ENCODE measurements around the gene RNU4-1.
A peak's percentile ranks its signal among the peaks of the same experiment; 100 is the strongest.

RNU4-1 gene

GRCh38 chr12:120265473-120266179 lies 27.4 kb downstream of the RNU4-1 start, which contains the start of gene PXN:
PXN (minus strand) TSS chr12:120265730; CDS start chr12:120265629, 101 bp downstream.
- Histone ChIP-seq H3K4me3 (ENCODE audit: low read depth, low read length) (peak within 1 kb of the TSS; percentile 72), H3K9me3 (no peaks in the 10 kb centered on the region), H3K36me3 (no peaks in the 10 kb centered on the region), H3K4me1 (peaks cover 3% of the 10 kb centered on the region), H3K27me3 (no peaks in the 10 kb centered on the region)
- peak; percentile 71 for TF ChIP-seq CTCF (IDR thresholded peaks at IDR 0.05; ENCODE audit: low read depth, low read length)
- peak; percentile 94 for DNase-seq

DNA sequence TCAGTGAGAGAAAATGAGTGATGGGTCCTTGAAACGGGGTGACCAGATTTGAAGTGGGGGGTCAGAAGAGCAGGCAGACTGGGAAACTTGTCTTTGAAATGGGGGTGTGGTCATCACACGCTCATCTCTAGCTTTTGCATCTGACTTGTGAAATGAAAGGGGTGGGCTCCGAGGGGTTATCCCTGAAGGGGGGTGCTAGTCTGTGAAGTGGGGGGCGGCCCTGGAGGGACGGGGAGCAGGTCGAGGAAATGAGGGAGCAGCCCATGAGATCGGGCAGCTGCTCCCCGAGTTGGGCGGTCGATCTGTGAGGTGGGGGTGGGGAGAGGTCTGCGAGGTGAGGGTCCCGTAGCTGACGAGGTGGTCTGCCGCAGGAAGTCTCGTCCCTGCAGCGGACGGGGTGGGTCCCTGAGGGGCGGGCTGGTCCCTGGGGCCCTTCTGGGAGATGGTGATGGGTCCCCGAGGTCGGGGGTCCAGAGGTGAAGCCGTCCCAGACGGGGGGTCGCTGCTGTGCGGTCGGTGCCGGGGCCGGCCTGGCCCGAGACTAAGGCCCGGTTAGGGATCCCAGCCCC lies 28.0 kb downstream of the RNU4-1 start:
- no peaks in the 10 kb centered on the region for H3K36me3 ChIP-seq
- no peak for TF ChIP-seq CTCF (IDR thresholded peaks at IDR 0.05; ENCODE audit: low read depth, low read length)
- no peak for DNase-seq
- peak overlapping the region; percentile 72 for H3K4me3 ChIP-seq (ENCODE audit: low read depth, low read length)
- H3K4me1 ChIP-seq = peaks cover 3% of the 10 kb centered on the region
- H3K9me3 ChIP-seq = no peaks in the 10 kb centered on the region
- H3K27me3 ChIP-seq = no peaks in the 10 kb centered on the region

DNA sequence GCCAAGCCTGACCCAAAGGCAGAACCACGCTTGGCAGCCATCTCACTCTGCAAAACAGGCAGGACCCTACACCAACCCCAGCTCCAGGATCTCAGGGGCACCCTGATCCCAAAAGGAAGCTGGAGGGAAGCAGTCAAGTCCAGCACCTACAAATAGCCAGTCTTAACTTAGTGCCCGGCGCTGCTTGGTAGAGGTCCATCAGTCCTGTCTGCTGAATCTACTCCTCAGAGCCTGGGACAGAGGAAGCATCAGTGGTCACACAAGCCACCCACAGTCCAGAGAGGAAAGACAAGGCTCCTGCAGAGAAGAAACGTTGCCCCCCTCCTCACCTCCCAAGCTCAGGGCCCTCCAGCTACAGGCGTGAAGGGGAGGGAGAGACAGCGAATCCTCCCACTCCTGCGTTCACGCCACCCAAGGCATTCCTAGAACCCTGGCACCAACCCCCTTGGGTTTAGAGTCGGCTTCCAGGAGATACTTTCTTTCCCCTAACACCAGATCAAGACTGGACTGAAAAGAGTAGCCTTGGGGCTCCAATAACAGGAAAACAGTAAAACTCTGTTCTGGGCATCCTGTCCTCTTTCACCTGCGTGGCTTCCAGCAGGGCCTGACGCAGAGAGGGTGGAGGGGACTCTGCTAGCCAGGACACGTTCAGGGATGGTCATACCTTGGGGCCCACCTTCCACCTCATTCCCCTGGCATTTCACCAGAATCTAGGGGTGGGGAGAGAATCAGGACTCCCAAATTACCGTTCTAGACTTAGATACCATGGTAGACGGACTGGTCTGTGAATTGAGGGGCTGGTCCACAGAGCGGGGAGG lies 28.7 kb downstream of the RNU4-1 start:
- Histone ChIP-seq H3K27me3 (no peaks in the 10 kb centered on the region), H3K9me3 (no peaks in the 10 kb centered on the region), H3K36me3 (no peaks in the 10 kb centered on the region), H3K4me3 (ENCODE audit: low read depth, low read length) (peak overlapping the region; percentile 72), H3K4me1 (peaks cover 3% of the 10 kb centered on the region)
- no peak for TF ChIP-seq CTCF (IDR thresholded peaks at IDR 0.05; ENCODE audit: low read depth, low read length)
- DNase-seq = no peak

DNA sequence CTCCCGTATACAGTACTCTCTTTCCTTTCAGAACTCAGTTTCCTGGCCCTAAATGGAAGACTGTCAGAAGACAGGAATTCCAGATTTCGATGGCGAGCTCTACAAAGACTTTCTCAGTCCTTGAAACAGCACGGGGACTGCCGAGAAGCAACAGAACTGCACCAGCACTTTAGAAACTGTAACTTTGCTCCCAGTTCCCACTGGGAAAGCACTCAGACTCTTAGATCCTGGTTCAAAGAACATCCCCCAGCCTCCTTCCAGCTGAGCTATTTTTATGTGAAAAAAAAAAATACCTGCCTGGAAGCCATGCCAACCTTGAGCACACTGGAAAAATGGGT lies 29.3 kb downstream of the RNU4-1 start:
- no peaks in the 10 kb centered on the region for H3K27me3 ChIP-seq
- H3K4me1 ChIP-seq = peaks cover 3% of the 10 kb centered on the region
- no peaks in the 10 kb centered on the region for H3K9me3 ChIP-seq
- no peak overlapping the region for H3K4me3 ChIP-seq (ENCODE audit: low read depth, low read length)
- TF ChIP-seq CTCF (IDR thresholded peaks at IDR 0.05; ENCODE audit: low read depth, low read length) = no peak
- no peaks in the 10 kb centered on the region for H3K36me3 ChIP-seq
- no peak for DNase-seq

DNA sequence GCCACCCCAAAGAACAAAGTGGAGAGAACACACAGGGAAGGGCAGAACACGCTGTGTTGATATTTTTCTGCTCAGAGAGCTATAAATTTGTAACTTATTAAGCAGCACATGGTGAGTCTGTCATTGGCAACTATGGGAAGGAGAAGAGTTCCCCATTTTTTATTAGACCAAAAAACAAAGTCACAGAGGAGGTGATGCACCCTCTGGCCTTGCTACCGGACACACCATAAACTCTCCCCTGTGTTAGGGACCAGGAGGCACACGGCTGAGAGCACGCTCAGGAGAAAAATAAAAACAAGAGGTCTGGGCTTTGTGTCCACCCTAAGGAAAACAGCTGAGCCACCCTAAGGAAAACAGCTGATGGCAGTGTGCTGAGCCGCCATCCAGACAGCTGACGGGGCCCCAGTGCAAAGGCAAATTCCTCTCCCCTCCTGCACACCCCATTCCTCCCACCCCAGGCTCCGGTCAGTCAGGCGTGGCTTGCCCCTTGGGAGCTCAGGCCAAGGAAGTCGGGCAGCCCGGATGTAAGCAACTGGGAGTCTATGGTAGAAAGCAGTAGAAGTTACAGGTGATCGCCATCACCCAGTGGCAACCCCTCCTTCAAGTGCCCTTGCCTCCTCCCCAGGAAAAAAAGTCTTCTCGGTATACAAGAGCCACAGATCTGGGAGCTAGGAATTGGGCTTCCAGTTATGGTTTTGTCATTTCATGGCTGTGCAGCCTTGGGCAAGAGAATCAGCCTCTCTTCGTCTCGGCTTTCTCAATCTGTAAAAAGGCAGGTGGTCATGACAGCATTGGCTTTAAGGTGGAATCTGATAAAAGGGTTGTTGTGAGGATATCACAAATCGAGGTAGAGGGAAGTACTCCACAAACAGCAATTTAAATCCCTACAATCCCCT lies 29.9 kb downstream of the RNU4-1 start:
- no peak for TF ChIP-seq CTCF (IDR thresholded peaks at IDR 0.05; ENCODE audit: low read depth, low read length)
- peaks cover 3% of the 10 kb centered on the region for H3K4me1 ChIP-seq
- no peak overlapping the region for H3K4me3 ChIP-seq (ENCODE audit: low read depth, low read length)
- no peak for DNase-seq
- H3K27me3 ChIP-seq = no peaks in the 10 kb centered on the region
- no peaks in the 10 kb centered on the region for H3K36me3 ChIP-seq
- H3K9me3 ChIP-seq = no peaks in the 10 kb centered on the region
